Gastroesophageal sphincter (tissue), 4 donors: ENCODE results near the gene APRT. TPM values are rescaled to one million over a fixed set of nuclear protein-coding genes. Genes with fewer than 3 reads are reported as not detected.

Experiments
- ATAC-seq: fragments of 150-250 bp; one replicate; pipeline ENCODE4 v1.9.1; 2016; ENCODE audit warnings: mild to moderate bottlenecking, moderate library complexity
- H3K27ac ChIP-seq, 4 donors: fragments of 200-600 bp; sonication (generic) in 3 of 4; 1 replicate in 3 of 4; 2 replicates in 1 of 4; pipeline ENCODE4 v1.5.1; 2016 to 2019
- H3K27me3 ChIP-seq: fragments of 200-600 bp; sonication (generic); one replicate; pipeline ENCODE4 v1.5.1; 2019
- H3K36me3 ChIP-seq, 2 donors: fragments of 200-600 bp; sonication (generic); one replicate each; pipeline ENCODE4 v1.5.1; 2019; ENCODE audit warnings: control low read depth in 1 of 2
- H3K4me1 ChIP-seq, 3 donors: fragments of 200-600 bp; sonication (generic); 1 replicate in 2 of 3; 2 replicates in 1 of 3; pipeline ENCODE4 v1.5.1; 2016 to 2019; ENCODE audit warnings: control low read depth in 2 of 3
- H3K4me3 ChIP-seq, 2 donors: fragments of 200-600 bp; sonication (generic); one replicate each; pipeline ENCODE4 v1.5.1; 2019; ENCODE audit warnings: mild to moderate bottlenecking in 1 of 2, moderate library complexity in 1 of 2
- H3K9me3 ChIP-seq, 3 donors: fragments of 200-600 bp; sonication (generic); one replicate each; pipeline ENCODE4 v1.5.1; 2017 to 2019; ENCODE audit warnings: control low read depth in 2 of 3
- EP300 ChIP-seq: sonication (generic); formaldehyde crosslinking; IDR thresholded peaks from one replicate; pipeline ENCODE4 v1.6.1; 2017; ENCODE audit warnings: antibody characterized with exemption, mild to moderate bottlenecking
- POLR2A ChIP-seq, 2 donors: fragments of 450-650 bp; IDR thresholded peaks; one replicate each; pipeline ENCODE4 v1.6.1; 2017; ENCODE audit warnings: antibody characterized with exemption in 2 of 2, mild to moderate bottlenecking in 2 of 2, moderate library complexity in 1 of 2
- POLR2AphosphoS5 ChIP-seq: sonication (generic); formaldehyde crosslinking; IDR thresholded peaks from one replicate; pipeline ENCODE4 v1.6.1; 2017; ENCODE audit warnings: antibody characterized with exemption
- WGBS, 2 donors: methylation state at CpG; one replicate each; pipeline ENCODE4 v1.1.5; 2018; ENCODE audit warnings: low coverage in 1 of 2; 5-methylcytosine and 5-hydroxymethylcytosine counted together
- total RNA-seq, 4 donors: library from RNA; depleted of rRNA; stranded (reverse); fragments of >200 nt; gene quantifications; one replicate each; pipeline ENCODE4 v1.1.0, GENCODE V29; 2016
- TF ChIP-seq, protein P1 (sequence below), 4 experiments: fragments of 200-600 bp in 2 of 4; fragments of 450-650 bp in 2 of 4; sonication (generic) in 1 of 4; IDR thresholded peaks; one replicate each; pipeline ENCODE4 v1.5.1; 2017 to 2019; ENCODE audit warnings: antibody characterized with exemption in 4 of 4, mild to moderate bottlenecking in 2 of 4, moderate library complexity in 2 of 4

APRT gene
- total RNA-seq, 4 donors from 2014 or later, result 64.9 to 103 (median 92.9) TPM

DNA sequence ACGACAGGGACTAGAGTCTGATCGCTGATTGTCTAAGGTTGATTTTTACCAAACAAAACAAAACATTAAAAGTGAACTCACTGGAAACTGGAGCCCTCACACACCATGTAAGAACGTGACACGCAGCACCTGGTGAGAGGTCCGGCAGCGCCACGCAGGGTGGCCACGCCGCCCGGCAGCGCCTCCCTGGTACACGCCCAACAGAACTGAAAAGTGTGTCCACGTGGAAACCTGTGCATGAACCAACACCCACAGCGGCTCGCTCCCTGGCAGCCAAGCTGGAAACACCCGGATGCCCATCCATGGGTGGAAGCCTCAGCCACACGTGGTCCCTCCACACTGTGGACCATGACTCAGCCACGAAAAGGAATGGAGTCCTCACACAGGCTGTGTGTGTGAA lies 35.9 kb upstream of the APRT start:
- 88 to 90% methylated on average over 3 to 11 of the region's 18 CpGs for WGBS, 2 donors
- H3K4me1 ChIP-seq, result no peaks in the 10 kb centered on the region
- ATAC-seq, result no peak
- TF ChIP-seq, protein P1, sequence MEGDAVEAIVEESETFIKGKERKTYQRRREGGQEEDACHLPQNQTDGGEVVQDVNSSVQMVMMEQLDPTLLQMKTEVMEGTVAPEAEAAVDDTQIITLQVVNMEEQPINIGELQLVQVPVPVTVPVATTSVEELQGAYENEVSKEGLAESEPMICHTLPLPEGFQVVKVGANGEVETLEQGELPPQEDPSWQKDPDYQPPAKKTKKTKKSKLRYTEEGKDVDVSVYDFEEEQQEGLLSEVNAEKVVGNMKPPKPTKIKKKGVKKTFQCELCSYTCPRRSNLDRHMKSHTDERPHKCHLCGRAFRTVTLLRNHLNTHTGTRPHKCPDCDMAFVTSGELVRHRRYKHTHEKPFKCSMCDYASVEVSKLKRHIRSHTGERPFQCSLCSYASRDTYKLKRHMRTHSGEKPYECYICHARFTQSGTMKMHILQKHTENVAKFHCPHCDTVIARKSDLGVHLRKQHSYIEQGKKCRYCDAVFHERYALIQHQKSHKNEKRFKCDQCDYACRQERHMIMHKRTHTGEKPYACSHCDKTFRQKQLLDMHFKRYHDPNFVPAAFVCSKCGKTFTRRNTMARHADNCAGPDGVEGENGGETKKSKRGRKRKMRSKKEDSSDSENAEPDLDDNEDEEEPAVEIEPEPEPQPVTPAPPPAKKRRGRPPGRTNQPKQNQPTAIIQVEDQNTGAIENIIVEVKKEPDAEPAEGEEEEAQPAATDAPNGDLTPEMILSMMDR (IDR thresholded peaks at IDR 0.05), result no peak
- TF ChIP-seq POLR2A (IDR thresholded peaks at IDR 0.05), result no peak
- TF ChIP-seq EP300, result no peak
- no peak for TF ChIP-seq POLR2AphosphoS5
- H3K27ac ChIP-seq, result no peak overlapping the region
- peaks cover 0 to 62% of the 10 kb centered on the region in 2 donors for H3K36me3 ChIP-seq
- H3K9me3 ChIP-seq, result no peaks in the 10 kb centered on the region
- no peaks in the 10 kb centered on the region for H3K27me3 ChIP-seq
- H3K4me3 ChIP-seq, result no peak overlapping the region

DNA sequence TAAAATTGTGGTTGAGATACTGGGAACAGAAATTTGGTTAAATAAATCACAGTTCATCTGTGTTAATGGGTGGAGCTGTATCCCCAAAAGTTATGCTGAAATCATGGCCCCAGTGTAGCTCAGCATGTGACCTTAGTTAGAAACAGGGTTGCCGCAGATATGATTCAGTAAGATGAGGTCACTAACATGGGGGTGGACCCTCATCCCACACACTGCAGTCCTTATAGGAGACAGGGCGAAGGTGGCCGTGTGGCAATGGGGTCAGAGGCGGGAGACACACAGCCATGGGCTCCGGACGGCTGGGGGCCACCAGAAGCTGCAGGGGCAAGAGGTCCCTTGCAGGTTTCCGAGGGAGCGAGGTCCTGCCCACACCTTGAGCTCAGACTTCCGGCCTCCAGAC lies 34.4 kb upstream of the APRT start:
- no peak for ATAC-seq
- TF ChIP-seq EP300 (no peak), POLR2A (IDR thresholded peaks at IDR 0.05) (no peak), POLR2AphosphoS5 (no peak)
- TF ChIP-seq, protein P1 (IDR thresholded peaks at IDR 0.05), result no peak
- Histone ChIP-seq H3K36me3 (peaks cover 0 to 67% of the 10 kb centered on the region in 2 donors), H3K4me1 (no peaks in the 10 kb centered on the region), H3K27ac (no peak overlapping the region), H3K27me3 (no peaks in the 10 kb centered on the region), H3K4me3 (no peak overlapping the region), H3K9me3 (no peaks in the 10 kb centered on the region)
- 93 to 98% methylated on average over 6 to 8 of the region's 9 CpGs for WGBS, 2 donors

DNA sequence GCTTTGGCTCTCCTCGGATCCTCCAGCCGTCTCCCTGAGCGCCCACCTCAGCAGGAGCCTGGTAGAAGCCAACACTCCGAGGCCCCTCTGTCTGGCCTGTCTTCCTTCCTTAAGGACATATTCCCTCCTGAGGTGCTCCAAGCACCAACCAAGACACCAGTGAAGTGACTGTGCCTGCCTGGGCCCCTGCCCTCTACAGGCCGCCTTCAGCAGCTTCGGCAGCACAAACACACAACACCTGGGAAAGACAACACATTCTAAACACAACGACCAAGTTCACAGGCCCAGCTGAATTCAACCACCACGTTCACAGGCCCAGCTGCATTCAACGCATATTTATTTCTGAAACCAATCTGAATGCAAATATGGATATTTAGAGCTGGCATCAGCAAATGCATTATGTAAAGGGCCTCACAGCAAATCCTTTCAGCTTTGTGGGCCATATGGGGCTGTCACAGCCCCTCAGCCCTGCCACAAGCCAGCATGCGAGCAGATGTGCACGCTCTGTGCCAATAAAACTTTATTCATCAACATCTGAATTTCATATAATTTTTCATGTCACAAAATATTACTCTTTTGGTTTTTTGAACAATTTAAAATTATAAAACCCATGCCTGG lies 32.8 kb upstream of the APRT start:
- Histone ChIP-seq H3K27ac (no peak overlapping the region), H3K4me1 (no peaks in the 10 kb centered on the region), H3K9me3 (no peaks in the 10 kb centered on the region), H3K4me3 (no peak overlapping the region), H3K36me3 (peaks cover 0 to 67% of the 10 kb centered on the region in 2 donors), H3K27me3 (no peaks in the 10 kb centered on the region)
- TF ChIP-seq POLR2A (IDR thresholded peaks at IDR 0.05) (no peak), EP300 (no peak), POLR2AphosphoS5 (no peak)
- TF ChIP-seq, protein P1 (IDR thresholded peaks at IDR 0.05), result no peak
- ATAC-seq, result no peak
- WGBS, 2 donors, result 75 to 85% methylated on average over 5 to 7 of the region's 11 CpGs

DNA sequence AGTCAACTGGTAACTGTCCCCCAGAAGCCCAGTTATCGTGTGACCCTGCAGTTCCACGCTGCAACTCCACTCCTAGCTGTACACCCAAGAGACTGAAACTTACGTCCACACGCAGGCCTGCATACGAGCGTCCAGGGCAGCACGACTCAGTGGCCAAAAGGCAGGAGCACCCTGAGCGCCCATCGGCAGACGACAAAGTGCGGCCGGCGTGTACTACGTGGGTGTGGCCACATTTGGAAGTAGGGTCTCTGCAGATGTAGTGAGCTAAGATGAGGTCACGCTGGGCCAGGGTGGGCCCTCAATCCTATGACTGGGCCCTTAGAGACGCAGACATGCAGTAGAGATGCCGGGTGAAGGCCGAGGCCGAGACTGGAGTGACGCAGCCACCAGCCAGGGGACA lies 31.5 kb upstream of the APRT start:
- Histone ChIP-seq H3K9me3 (no peaks in the 10 kb centered on the region), H3K36me3 (peaks cover 0 to 67% of the 10 kb centered on the region in 2 donors), H3K27ac (no peak overlapping the region), H3K4me1 (no peaks in the 10 kb centered on the region), H3K4me3 (no peak overlapping the region), H3K27me3 (no peaks in the 10 kb centered on the region)
- 90 to 93% methylated on average over 11 to 12 of the region's 20 CpGs for WGBS, 2 donors
- ATAC-seq, result no peak
- TF ChIP-seq, protein P1 (IDR thresholded peaks at IDR 0.05), result no peak
- TF ChIP-seq EP300, result no peak
- TF ChIP-seq POLR2A (IDR thresholded peaks at IDR 0.05), result no peak
- TF ChIP-seq POLR2AphosphoS5, result no peak

DNA sequence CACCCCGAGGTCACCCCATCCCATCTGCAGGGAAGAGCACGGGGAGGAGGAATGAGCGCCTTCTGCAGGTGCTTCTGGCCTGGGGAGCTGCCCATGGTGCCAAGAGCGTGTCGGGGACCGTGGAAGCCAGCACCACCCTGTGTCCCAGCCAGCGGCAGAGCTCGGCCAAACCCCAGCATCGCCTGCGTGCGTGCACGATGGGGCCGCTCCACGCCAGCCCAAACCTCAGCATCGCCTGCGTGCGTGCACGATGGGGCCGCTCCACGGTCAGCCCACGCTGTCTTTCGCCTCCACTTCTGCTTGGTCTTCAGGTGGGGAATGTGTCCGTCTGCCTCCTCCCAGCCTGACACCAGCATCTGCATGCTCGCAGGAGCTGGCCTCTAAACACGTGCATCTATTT lies 31.1 kb upstream of the APRT start:
- no peak for TF ChIP-seq POLR2A (IDR thresholded peaks at IDR 0.05)
- no peak for TF ChIP-seq POLR2AphosphoS5
- TF ChIP-seq, protein P1 (IDR thresholded peaks at IDR 0.05), result no peak
- no peak for TF ChIP-seq EP300
- WGBS, 2 donors, result 74 to 95% methylated on average over 4 to 24 of the region's 25 CpGs
- Histone ChIP-seq H3K27ac (no peak overlapping the region), H3K4me3 (no peak overlapping the region), H3K9me3 (no peaks in the 10 kb centered on the region), H3K4me1 (no peaks in the 10 kb centered on the region), H3K27me3 (no peaks in the 10 kb centered on the region), H3K36me3 (peaks cover 0 to 67% of the 10 kb centered on the region in 2 donors)
- no peak for ATAC-seq
